ENCODE data around the gene TARBP2.
A peak's percentile ranks its signal among the peaks of the same experiment; 100 is the strongest.

TARBP2 gene

DNA sequence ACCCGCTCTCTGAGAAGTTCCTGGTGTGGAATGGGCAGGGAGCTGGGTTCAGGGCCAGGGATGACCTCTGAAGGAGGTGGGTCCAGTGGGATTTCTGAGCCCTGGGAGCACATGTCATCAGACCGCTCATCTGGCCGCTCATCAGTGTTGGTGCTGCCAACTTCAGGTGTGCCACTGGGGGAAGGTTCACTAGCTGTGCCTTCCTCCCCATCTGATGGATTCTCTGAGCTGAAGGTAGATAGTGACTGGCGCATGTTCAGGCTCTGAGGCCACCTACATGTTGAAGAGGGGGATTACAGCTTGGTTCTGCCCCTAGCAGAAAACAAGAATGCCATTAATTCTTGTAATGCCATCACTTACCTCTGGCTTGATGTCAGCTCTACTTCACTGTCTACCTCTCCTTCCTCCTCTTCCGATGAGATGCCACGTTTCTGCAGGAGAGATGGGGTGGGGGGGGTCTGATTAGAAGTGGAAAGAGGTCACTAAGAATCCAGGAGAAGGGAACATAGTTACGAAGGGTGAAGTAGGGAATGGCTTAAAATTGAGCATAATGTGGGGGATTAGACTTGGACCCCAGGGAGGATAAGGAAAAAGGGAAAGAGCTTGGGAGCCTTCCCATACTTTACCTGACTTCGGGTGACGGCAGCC, 19.0 kb upstream of the TARBP2 start:
- no peak for DNase-seq (ENCODE audit: low read depth)
- TF ChIP-seq, protein P1, sequence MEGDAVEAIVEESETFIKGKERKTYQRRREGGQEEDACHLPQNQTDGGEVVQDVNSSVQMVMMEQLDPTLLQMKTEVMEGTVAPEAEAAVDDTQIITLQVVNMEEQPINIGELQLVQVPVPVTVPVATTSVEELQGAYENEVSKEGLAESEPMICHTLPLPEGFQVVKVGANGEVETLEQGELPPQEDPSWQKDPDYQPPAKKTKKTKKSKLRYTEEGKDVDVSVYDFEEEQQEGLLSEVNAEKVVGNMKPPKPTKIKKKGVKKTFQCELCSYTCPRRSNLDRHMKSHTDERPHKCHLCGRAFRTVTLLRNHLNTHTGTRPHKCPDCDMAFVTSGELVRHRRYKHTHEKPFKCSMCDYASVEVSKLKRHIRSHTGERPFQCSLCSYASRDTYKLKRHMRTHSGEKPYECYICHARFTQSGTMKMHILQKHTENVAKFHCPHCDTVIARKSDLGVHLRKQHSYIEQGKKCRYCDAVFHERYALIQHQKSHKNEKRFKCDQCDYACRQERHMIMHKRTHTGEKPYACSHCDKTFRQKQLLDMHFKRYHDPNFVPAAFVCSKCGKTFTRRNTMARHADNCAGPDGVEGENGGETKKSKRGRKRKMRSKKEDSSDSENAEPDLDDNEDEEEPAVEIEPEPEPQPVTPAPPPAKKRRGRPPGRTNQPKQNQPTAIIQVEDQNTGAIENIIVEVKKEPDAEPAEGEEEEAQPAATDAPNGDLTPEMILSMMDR (conservative IDR thresholded peaks at IDR 0.05; ENCODE audit: low read depth, low read length): peak; percentile 51
- H3K4me3 ChIP-seq (ENCODE audit: low read length): no peak overlapping the region

DNA sequence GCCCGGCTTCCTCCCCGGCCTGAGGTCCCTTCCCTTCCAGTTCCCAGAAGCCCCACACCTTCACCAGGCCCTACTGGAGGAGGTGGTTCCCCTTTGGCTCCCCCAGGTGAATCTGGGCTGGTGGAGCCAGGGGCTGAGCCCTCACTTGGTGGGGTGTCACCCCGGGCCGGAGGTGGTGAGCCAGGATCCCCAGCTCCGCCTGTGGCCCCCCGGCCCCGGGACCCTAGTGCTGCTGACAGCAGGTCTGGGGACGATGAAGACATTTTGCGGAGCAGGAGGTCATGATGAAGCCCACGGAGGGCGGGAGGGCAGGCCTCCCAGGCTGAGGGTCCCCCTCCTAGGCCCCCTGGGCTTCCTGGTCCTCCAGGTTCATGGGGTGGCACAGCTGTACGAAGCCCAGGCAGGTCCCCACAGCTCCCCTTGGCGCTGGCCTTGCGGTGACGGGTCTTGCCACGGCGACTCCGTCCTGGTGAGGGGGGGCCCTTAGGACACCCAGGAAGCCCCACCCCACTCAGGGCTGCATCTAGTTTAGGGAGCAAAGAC, 18.4 kb upstream of the TARBP2 start:
- no peak for DNase-seq (ENCODE audit: low read depth)
- no peak overlapping the region for H3K4me3 ChIP-seq (ENCODE audit: low read length)
- TF ChIP-seq, protein P1 (conservative IDR thresholded peaks at IDR 0.05; ENCODE audit: low read depth, low read length): no peak

DNA sequence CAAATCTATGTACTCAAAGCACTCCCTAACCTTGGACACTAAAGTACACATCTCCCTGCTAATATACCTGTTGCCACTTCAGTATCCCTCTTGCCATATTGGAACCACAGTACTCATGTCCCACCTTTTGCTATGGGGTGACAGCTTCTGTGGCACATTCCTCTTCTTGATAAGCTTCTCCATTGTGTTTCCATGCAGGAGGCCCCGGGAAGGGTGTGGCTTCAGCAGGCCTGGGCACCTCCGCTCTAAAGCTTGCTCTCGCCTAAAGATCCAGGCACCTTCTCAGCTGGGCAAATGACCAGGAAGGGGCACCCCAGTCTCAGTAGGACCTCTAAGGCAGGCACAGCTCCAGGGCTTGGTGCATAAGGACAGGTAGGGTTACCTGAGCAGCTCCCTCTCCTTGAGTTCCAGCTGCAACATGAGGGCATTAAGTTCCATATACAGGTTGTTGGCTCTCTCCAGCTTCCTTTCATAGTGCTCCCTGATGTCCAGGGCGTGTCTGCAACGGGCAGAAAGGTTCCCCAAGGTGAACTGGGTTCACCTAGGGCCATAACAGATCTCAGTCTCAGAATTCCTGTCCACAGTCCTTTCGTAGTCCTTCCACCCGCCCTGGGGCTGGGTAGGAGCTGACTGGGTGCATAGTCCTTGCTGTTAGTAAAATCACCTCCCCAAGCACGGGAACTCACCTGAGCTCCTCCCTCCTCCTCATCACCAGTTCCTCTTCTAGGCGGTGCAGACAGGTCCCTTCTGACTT, 17.7 kb upstream of the TARBP2 start:
- no peak for DNase-seq (ENCODE audit: low read depth)
- H3K4me3 ChIP-seq (ENCODE audit: low read length): no peak overlapping the region
- TF ChIP-seq, protein P1 (conservative IDR thresholded peaks at IDR 0.05; ENCODE audit: low read depth, low read length): no peak

DNA sequence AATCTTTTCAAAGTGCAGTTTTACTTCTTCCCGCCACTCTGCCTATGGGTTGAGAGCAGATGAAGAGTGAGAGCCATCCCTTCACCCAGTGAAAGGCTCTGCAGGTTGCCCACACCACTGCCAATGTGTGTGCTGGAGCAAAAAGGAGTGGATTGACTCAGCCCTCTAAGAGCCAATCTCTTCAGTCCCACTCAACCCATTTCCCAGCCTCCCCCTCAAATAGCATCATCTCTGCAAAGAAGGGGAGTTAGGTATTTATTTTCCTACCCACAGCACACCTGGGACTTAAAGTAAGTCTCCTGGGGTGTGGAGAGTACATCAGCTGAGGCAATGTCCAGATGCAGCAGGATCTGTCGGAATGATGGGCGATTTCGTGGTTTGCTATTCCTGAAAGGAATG, 17.1 kb upstream of the TARBP2 start:
- no peak for DNase-seq (ENCODE audit: low read depth)
- TF ChIP-seq, protein P1 (conservative IDR thresholded peaks at IDR 0.05; ENCODE audit: low read depth, low read length): no peak
- H3K4me3 ChIP-seq (ENCODE audit: low read length): no peak overlapping the region

DNA sequence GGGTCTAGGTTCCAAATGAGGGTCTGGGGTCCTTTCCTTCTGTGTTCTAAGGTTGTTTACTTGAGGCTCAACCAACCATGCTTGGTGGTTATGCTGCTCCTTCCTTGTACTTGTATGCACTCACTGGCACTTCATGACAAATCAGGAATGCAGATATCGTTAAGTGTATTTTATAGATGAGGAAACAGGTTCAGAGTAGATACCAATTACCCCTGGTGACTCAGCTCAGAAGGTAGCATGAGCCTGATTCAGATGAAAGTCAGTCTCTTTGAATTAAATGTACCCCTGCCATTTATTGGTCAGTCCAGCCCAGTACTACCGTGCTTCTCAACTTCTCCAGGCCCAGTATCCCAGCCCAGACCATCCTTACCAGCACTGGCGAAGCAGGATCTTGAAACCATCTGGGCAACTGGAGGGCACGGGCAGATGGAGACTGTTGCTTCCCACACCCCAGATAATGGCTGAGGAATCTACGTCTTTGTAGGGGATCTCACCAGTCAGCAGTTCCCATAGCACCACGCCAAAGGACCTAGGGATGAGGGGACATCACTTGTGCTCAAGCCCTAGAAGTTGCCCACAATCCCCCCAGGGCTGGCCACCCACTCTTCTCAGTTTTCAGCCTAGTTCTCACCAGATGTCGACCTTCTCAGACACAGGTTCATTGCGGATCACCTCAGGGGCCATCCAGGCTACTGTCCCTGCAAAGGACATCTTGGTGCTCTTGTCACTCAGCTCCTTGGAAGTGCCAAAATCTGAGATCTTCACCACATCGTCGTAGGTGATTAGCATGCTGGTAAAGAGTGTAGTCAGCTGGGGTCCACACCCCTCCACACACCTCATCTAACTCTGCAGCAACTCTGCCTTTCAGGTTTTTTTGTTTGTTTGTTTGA, 16.2 kb upstream of the TARBP2 start:
- TF ChIP-seq, protein P1 (conservative IDR thresholded peaks at IDR 0.05; ENCODE audit: low read depth, low read length): no peak
- no peak overlapping the region for H3K4me3 ChIP-seq (ENCODE audit: low read length)
- no peak for DNase-seq (ENCODE audit: low read depth)

DNA sequence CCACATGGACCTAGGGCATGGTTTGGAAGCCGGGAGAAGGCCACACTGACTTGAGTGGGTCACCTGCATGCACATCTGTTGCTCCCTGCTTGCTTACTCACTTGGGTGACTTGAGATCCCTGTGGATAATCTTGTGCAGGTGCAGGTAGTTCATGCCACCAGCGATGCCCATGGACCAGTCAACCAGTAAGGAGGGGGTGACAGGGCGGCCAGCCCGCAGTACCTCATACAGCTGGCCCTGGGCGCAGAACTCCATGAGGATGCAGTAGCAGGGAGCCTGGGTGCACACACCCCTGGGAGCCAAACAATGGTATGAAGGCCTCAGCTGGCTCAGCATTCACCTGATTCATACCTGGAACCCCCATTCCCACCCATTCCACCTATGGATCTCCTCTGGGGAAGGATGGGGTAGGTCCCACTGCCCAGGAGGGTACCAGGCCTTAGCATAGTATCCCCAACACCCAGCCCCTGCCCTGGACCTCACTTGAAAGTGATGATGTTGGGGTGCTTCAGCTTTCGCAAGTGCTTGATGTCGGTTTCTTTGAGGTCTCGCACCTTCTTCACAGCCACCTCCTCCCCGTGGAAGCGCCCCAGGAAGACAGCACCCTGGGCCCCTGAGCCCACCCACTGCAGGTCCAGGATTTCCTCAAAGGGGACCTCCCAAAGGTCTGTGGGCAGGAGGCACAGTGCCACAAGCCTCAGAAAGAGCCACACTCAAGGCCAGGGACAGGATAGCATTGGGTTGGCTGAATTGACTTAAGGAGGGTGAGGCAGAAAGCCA, 14.9 kb upstream of the TARBP2 start:
- TF ChIP-seq, protein P1 (conservative IDR thresholded peaks at IDR 0.05; ENCODE audit: low read depth, low read length): no peak
- H3K4me3 ChIP-seq (ENCODE audit: low read length): no peak overlapping the region
- DNase-seq (ENCODE audit: low read depth): no peak

All from retinal pigment epithelial cell (primary cell).